GM18907 (cell line): ENCODE data around the gene NUDT4.

Experiments used
- ATAC-seq: cut with Tn5 transposase; IDR thresholded peaks from one replicate; pipeline ENCODE4 v1.9.1; 2021; ENCODE audit warnings: mild to moderate bottlenecking, moderate library complexity; ENCODE audit not compliant: unreplicated experiment

NUDT4 gene

DNA sequence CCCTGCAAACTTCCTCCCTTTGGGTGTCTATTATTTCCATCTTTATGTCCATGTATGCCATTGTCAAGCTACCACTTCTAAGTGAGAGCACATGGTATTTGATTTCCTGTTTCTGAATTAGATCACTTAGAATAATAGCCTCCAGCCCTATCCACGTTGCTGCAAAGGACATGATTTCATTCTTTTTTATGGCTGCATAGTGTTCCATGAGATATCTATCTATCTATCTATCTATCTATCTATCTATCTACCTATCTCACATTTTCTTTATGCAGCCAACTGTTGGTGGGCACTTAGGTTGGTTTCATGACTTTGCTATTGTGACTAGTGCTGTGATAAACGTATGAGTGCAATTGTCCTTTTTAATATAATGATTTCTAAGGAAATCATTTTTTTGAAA is 78.4 kb downstream of the NUDT4 start:
- ATAC-seq, result no peak
